Muscle of arm (tissue), 12 donors: Measurements from ENCODE around the gene TKFC. TPM values are rescaled to one million over a fixed set of nuclear protein-coding genes. Genes with fewer than 3 reads are reported as not detected.
A peak's percentile ranks its signal among the peaks of the same experiment; 100 is the strongest.

ENCODE experiments used
- DNase-seq: peaks from one replicate; pipeline ENCODE4 v3.0.0-alpha.2; 2013
- polyA plus RNA-seq, 12 donors: library from polyadenylated mRNA; unstranded; fragments of 120-200 nt; gene quantifications; one replicate each; pipeline ENCODE4 v1.2.1, GENCODE V29; 2013; ENCODE audit not compliant: insufficient read length in 12 of 12

The TKFC gene
- polyA plus RNA-seq, 12 donors, result 12.4 to 43.6 (median 18.2) TPM; not detected in 1

DNA sequence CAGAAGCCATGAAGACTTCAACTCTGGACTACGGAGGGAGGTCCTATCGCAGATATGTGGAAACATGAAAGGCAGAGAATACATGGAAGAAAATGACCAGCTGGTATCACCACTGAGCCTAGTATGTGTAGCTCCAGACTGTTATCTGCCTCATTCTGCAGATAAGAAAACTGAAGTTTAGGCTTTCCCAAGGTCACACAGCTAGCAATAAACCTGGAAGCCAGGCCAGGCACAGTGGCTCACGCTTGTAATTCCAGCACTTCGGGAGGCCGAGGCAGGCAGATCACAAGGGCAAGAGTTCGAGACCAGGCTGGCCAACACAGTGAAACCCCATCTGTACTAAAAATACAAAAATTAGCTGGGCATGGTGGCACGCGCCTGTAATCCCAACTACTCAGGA is 22.3 kb upstream of the TKFC start:
- DNase-seq, result no peak

DNA sequence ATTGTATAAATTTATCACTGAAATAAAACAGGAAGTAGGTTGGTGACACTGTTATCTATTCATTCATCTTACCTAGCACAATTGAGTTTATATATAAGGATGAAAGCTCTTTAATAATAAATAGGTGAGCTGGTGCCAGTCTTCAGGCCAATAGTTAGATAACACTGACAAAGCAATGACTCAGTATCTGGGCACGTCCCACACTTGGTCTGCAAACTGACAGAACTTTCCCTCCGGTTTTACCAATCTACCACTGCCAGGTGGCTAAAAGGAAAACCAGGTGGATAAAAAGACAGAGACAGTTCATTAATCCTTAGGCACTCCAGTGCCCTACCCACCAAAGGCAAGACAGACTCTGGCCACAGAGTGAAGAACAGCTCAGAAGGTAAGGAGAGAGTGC is 17.8 kb upstream of the TKFC start:
- DNase-seq, result no peak

DNA sequence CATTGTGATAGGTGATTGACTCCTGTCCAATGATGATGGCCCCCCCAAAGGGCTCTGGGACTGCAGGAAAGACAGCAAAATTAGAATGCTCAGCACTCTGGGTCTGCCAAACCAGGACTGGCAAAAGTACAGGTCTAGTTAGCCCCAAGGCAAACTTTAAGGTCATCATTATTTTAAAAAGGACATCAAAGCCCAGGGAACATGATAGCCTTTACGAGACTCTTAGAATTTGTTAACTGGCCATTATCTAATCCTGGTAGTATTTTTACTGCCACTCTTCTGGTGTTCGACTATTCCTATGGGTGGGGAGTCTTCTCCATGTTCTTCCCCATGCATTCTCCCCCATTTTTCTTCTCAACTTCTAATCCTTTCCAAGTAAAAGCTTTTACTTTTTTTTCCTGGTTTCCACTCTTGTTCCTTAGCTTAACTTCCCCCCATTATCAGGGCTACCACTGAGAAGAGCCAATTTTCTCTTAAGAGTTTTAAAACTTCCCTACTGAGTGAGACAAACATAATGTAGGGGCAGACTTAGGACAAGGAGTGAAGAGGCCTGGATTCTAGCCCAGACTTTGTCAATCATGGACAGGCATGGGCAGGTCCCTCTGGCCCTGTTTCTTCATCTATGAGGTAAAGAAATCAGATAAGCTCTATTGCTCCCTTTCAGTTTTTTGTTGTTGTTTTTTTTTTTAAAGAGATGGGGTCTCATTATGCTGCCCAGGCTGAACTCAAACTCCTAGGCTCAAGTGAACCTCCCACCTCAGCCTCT is 7.2 kb upstream of the TKFC start:
- DNase-seq, result no peak

DNA sequence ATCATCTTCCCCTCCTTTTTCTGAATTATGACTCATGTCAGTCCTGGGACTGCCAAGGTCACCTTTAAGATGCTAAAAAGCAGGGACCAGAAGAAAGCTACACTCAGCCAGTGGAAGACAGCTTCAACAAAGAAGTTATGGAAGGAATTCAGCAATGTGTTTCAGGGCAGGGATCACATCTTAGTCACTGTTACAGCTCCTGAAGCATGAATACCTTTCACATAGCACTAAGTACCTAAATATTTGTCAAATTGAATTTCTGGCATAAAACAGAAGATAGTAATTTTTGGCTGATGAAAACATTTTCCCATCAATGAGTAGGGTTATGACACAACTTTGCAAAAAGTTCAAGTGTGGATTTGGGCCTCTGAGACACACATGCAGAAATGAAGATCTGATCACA is 5.4 kb upstream of the TKFC start:
- no peak for DNase-seq

DNA sequence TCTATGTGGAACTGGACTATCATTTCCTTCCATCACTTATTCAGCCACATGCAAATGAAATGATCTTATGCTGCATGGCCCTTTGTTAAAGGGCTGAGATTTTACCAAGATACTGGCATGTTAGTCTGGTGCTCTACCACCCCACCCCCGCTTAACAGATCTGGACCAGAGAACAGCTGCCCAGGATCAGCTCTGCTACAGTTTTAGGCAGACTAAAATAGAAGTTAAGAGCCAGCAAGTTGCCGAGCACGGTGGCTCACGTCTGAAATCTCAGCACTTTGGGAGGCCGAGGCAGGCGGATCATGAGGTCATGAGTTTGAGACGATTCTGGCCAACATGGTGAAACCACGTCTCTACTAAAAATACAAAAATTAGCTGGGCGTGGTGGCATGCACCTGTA is 4.7 kb upstream of the TKFC start:
- no peak for DNase-seq

DNA sequence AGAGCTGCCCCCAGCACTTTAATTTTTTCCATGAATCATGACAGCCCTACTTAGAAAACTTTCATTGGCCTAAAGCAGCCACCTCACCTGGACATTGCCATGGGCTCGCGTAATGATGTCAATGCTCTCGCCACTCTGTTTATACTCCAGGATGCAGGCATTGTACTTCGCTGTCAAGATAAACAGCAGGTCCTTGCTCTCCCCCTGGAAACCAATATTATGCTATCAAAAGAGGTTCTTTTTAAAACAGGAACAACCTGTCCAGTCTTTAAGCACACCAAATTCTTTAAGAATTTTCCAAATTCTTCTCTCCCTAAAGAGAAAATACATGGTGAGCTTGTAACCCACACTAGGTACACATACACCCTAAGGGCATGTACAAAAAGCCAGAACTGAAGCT is 3.2 kb upstream of the TKFC start:
- no peak for DNase-seq

DNA sequence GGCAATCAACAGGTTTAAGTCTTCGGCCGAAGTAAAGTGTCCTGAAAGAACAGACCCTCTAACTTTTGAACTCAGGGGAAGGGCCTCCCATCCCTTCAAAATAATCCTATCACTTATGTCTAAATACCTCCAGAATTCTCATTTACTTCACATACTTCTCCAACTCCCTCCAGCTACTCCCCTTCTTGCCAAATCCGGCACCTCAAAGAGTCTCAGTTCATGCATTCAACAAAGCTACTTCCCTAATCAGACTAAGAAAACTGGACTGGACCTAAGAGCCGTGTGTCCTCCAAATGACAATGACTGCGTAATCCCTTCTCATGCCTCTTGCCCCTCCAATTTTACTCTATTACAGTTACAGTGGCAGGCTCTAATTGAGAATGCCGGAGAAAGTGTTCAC is 1.4 kb upstream of the TKFC start:
- DNase-seq, result no peak

DNA sequence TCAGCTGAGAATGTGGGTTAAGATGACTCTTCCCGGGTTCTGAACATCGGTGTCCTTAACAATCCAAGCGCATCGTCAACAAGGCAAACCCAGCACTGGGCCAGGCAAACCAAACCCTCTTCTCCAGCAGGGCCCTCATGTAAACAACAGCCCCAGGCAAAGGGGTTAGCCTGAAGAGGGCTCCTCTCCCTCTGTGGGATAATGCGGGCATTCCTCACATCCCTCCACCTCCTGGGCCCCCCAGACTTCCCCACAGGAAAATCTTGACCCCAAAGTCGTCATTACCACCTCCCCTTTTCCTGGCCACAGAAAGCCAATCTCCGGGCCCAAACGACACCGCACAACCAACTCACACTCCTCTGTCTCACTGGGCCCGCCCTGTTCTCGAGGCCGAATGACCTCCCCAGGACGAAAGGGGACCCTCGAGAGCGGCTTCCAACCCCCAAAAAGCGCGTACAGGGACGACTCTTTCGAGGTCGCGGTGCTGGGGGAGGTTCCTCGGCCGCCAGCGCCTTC is 689 bp upstream of the TKFC start:
- no peak for DNase-seq

DNA sequence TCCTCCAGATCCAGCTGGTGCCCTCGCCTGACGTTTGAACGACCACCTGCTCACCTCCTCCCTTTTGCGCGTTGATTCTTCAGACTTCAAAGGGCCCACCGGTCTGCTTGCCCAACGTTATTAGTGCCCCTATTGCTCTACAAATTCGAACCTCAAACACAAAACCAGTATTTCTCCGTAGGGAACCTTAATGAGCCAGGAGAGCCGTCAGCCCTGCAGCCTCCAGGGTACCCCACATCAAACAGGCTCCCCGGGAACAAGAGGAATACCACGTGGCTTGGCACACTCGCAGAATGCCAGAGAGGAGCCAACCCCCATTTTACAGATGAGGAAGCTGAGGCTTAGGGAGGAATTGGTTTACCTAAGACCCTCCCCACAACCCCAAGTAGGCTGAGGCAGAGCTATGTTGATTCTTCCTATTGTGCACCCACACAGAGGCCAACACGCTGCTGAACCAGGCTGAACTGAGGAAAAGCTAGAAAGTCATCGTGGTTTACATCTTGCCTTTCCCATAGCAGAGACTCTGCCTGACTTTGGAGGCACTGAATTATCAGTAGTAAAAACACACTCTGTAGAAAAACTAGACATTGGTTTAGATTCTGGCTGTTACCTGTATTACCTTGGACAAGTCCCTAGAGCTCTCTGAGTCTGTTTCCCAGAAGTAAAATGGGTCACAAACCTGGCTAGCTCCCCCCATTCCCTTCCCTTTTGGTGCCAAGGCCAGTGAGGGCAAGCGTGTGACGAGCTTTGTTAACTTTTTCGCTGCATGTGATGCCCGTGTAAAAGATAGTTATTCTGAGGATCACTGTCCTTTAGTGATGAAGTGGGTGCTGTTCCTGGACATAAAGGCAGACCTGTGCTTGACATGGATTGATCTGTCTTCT is 764 bp downstream of the TKFC start:
- DNase-seq, result no peak

DNA sequence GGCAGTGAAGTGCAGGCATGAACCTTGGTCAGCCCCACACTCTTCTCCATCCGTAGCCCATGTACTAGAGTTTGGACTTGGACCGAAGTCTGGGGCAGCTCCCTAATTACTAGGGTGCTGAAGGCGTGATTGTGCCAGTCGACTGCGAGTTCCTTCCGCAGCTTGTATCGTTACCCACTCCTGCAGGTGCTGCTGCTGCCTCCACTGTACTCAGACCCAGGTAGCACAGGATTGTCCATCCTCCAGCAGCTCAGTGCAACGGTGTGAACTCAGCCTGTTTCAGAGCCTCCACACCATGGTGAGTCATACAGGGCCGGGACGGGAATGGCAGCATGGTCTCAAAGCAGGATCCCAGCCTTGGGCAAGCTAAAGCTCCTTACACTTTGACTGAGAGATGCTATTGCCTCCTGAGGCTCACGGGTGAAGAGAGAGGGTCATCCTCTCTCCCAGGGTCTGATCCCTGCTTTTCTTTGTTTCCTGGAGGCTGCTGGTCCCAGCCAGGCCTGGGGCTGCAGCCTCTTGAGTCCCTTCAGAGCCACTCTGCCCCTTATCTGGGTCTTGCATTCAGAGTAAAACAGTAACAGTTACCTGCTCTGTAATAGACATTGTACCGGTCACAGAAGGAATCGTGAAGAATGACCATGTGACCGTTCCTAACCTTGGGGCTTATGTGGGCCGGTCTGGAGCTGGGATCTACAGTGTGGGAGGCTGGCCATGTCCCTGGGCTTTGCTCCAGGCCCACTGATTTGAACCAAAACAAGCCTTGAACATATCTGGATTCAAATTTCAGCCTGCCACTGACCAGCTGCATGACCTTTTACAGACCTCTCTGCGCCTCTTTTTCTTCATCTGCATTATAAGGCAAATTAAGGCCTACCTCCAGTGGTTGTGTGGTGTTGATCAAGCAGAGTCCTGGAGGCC is 1.7 kb downstream of the TKFC start:
- no peak for DNase-seq

DNA sequence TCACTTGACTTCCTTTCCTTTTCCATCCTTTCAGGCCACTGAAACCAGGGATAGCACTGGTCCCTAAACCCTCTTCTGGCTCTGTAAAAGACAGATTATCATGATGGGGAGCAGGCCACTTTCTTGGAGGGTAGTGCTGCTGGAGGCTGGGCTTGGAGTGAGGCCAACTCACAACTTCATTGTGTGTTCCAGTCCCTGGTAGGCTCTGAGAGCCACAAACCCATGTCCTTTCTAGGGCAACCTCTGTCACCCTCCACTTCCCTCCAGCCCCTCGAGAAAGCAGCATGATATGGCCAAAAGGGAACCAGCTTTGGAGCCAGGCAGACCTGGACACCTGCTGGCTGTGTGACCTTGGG is 2.3 kb downstream of the TKFC start:
- DNase-seq, result no peak

DNA sequence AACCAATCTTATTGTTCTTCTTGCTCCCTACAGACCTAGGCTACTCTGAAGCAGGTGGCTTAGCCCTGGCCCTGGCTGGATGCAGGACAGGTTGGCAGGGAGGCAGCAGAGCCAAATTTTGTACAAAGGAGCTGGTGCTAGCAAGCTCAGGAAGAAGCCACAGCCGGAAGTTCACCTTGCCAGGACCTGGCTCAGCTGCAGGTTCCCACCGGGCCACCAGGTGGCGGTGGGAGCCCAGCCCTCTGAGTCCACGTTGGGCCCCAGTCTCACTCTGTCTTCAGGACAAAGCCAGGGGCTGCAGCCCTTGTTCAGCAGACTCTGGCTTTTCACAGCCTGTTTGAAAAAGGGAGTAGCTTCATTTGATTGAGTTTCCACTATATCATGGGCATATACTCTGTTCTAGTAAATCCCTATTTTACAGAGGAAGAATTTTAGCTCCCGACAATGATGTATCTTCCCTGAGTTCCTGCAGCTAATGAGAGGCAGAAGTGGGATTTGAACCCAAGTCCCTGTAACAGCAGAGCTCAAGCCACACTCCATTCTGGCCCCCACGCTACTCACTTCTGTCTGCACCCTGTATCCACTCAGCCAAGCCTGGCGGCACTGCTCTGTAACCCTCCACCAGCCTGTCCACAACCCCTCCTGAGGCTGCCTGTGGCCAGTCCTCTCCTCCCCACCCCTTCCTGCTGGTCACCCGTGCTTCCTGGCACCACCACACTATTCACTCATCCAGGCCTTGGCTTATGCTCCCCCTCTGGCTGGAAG is 3.3 kb downstream of the TKFC start:
- DNase-seq, result peak; percentile 80

DNA sequence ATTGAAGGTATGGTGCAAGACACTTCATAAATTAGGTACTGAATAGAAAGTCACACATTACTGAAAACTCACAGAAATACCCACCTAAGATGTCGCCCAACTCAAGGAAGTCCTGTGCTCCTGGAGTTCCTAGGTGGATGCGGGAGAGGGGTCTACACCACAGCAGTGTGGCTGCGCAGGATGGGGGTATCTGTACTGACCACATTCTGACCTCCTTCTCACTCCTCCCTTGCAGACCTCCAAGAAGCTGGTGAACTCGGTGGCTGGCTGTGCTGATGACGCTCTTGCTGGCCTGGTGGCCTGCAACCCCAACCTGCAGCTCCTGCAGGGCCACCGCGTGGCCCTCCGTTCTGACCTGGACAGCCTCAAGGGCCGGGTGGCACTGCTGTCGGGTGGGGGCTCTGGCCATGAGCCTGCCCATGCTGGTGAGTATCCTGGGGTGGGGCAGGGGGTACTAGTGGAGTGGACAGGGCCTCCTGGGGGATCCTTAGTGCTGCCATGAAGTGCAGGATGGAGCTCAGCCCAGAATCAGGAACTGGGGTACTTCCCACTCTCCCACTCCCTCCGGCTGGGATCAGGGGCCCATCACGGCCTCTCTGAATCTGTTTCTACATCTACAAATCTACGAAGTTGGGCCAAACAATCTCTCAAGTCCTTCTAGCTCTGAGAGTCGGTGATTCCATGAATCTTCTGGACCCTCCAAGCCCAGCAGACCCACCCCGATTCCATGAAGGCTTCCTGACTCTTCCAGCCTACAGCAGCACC is 4.9 kb downstream of the TKFC start:
- DNase-seq, result no peak

DNA sequence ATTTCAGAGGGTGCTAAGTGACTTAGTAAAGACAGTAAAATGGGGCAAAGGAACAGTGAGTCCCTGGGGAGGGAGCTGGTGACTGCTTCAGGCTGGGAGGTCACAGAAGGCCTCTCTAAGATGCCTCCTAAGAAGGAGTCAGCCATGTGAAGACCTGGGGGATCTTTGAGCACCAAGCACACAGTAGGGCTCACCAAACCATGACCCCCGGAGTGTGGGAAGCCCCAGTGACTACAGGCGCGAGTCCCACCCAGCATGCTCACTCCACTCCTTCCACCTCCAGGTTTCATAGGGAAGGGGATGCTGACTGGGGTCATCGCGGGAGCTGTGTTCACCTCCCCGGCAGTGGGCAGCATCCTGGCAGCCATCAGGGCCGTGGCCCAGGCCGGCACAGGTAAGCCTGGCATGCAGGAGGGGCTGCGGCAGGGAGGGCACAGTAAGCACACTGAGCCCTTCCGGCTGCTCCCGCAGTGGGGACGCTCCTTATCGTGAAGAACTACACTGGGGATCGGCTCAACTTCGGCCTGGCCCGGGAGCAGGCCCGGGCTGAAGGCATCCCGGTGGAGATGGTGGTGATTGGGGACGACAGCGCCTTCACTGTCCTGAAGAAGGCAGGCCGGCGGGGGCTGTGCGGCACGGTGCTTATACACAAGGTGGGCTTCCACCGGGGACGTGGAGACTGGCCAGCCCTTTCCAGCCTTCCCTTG is 5.9 kb downstream of the TKFC start:
- no peak for DNase-seq

DNA sequence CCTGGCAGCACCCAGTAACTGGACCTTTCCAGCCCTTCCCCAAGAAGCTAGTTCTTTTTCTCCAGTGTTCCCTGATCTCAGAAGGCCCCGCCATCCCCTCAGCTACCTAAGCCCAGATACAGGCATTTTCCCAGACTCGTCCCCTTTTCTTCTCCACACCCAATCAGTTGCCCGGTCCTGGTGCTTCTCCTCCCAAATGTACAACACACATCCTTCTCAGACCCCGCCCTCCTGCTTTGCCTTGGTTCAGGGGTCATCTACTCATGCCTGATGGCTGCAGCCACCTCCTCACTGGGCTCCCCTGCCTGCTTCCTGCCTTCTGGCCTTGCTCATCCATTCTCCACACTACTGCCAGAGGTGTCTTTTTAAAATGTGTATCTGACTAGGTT is 6.5 kb downstream of the TKFC start:
- no peak for DNase-seq

DNA sequence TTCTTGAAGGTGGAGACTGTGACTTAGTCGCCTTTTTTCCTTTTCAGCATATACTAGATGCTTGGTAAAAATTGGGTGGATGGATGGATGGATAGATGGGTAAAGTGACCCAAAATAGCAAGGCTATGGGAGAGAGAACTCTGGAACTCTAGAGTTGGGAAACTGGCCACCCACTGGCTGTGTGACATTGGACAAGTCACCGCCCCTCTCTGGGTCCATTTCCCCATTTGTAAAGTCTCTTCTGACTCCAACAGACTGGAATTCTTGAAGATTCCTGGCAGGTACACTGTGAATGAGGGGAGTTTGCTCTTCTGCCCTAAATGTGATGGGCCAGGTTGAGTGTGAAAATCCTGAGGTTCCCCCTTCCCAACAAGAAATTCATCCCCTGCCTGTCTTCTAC is 8.0 kb downstream of the TKFC start:
- no peak for DNase-seq

DNA sequence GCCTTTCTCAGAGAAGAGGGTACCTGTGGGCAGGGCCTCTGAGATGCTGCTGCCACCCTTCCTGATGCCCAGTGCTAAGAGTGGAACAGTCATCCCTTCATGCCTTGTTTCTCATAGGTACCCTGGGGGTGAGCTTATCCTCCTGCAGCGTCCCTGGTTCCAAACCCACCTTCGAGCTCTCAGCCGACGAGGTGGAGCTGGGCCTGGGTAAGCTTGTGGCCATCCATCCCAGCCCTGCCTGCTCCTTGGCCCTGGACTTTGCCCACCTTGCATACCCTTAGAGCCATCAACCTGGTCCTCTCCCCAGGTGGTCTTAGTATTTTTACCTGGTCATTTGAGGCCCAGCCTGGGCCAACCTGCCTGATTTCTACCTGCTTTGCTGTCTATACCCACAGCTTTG is 8.7 kb downstream of the TKFC start:
- no peak for DNase-seq

DNA sequence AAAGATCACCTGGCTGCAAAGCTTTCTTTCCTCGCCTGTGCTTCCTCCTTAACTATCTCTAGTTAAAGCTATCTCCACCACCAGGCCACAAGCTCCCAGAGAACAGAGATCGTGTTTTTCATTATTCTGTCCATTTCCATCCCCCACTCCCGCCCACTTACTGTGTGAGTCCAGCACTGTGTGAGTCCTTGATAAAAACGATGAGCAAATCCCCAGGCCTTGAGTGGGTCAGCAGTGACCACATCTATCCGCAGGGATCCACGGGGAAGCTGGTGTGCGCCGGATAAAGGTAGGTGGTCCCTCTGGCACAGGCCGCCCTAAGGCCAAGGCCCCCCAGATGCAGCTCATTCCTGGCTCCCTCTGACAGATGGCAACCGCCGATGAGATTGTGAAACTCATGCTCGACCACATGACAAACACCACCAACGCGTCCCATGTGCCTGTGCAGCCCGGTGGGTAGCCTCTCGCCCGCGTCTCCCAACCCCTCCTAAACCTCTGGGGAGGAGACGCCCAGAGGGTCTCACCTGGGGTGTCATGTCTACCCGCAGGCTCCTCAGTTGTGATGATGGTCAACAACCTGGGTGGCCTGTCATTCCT is 9.3 kb downstream of the TKFC start:
- no peak for DNase-seq
